HG03159 (cell line): ENCODE results near the gene DLGAP1.

Experiments used
- ATAC-seq: cut with Tn5 transposase; IDR thresholded peaks from one replicate; pipeline ENCODE4 v1.9.1; 2021; ENCODE audit warnings: mild to moderate bottlenecking, moderate library complexity; ENCODE audit not compliant: unreplicated experiment

The DLGAP1 gene

GRCh38 chr18:4196351-4196750 lies 258.8 kb downstream of the DLGAP1 start:
- ATAC-seq, result no peak

DNA sequence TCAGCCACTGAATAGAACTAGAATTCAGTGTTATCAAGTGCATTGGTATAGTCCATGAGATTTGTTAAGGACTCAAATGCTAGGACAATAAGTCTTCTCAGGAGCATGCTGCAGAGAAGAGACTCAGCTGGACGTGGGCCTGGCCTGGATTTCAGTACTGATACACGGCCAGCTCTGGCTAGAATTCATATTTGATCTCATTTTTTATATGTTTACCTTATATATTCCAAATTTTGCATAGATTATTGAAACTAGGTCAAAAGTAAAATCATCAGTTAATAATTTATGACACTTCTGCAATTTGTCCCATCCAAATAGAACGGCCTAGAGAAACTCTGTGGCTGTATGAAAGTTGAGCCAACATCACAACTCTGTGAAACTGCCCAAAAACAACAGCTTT lies 262.0 kb downstream of the DLGAP1 start:
- no peak for ATAC-seq

GRCh38 chr18:4181882-4182568 lies 273.1 kb downstream of the DLGAP1 start:
- no peak for ATAC-seq

GRCh38 chr18:4181086-4181485 lies 274.0 kb downstream of the DLGAP1 start:
- no peak for ATAC-seq

GRCh38 chr18:4172196-4173100 lies 282.7 kb downstream of the DLGAP1 start:
- no peak for ATAC-seq

DNA sequence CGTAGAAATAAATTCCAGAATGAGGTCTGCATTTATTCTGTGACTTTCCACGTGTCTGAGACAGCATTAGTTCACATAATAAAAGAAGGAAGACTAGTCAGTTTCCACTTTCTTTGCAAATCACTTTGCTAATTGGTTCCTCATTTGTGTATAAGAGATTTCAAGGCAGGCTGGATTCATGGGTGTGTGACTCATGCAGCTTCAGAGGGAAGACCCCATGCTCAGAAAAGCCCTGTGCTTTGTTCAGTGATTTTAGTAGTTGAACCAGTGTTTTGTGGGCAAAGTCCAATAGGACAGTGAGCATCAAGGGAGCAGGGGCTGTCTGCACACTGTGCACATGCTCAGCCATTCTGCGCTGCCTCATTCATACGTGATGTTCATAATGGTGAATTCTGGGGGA lies 297.8 kb downstream of the DLGAP1 start:
- no peak for ATAC-seq

GRCh38 chr18:4146797-4147196 lies 308.3 kb downstream of the DLGAP1 start:
- no peak for ATAC-seq

- ATAC-seq, result no peak
Observed at GRCh38 chr18:4144201-4144600, 310.9 kb downstream of the DLGAP1 start.

GRCh38 chr18:4143585-4143984 lies 311.5 kb downstream of the DLGAP1 start:
- ATAC-seq, result no peak

DNA sequence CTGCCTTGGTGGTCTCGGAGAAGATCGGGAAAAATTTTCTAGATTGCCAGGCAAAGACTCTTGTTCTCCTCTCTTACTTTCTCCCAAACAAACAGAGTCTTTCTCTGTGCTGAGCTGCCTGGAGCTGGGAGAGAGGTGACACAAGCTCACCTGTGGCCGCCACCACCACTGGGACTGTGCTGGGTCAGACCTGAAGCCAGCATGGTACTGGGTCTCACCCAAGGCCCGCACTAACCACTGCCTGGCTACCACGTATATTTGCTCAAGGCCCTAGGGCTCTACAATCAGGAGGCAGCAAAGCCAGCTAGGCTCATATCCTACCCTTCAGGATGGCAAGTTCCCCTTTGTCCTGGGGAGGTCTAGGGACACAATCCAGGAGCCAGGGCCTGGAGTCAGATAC lies 312.2 kb downstream of the DLGAP1 start:
- ATAC-seq, result no peak

DNA sequence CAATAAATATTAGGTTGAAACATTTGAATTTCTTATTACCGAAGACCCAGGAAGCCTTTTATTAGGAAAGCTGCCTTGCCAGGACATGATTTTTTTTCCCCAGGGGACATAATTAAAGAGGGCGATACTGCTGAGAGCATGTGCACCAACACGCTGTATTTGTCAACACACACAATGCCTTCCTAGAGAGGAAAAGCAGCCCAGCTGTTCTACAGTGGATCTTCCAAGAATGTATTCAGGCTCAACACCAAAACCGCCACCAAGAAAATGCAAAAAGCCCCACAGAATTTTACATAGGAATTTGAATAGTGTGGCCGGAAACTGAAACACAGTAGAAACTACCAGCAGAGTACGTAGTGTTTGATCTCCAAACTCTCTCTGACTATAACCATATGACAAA lies 320.4 kb downstream of the DLGAP1 start:
- ATAC-seq, result no peak

- no peak for ATAC-seq
Observed at GRCh38 chr18:4130734-4131719, 324.1 kb downstream of the DLGAP1 start.

DNA sequence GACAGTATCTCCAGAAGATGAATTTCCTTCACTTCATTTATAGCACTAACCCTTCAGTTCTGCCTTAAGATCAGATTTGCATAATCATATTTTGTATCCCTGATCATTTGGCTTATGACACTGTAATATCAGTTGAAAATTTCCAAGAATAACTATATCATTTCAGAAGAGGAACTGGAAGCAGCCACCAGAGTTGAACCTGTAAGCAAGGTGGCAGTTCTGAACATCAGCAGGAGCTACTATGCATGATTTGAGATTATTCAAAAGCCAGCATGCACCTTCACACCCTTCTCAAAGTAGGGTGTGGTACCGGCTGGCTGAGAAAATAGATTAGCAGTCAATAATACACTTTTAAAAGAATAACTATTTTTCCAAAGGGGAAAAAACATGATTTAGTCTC lies 328.2 kb downstream of the DLGAP1 start:
- ATAC-seq, result no peak

DNA sequence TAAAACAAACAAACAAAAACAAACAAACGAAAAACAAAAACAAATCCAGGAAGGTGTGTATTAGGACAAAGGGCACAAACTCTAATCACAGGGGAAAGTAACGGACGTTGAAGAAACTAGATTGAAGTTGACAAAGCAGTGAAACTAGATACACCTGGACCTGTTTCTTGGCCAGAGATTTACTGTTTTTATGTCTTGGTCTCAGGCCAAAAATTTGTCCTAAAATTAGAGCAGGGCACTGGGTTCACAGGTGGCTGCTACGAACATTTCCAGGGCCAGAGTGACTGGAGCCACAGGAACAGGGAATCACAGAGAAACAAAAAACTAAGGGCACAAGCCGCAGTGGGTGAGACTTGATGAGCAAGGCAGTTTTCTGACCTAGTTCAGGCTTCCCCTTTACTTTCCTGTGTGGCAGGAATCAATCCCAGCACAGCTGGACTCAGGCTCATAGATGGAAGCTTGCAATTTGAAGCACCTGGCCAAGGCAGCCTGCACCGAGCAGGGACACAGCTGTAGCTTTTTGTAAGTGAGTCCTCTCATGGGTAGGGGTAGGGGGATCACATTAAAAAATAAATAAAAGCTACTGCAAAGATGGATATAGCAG lies 329.4 kb downstream of the DLGAP1 start:
- no peak for ATAC-seq

- ATAC-seq, result no peak
Observed at GRCh38 chr18:4125224-4125623, 329.9 kb downstream of the DLGAP1 start.

DNA sequence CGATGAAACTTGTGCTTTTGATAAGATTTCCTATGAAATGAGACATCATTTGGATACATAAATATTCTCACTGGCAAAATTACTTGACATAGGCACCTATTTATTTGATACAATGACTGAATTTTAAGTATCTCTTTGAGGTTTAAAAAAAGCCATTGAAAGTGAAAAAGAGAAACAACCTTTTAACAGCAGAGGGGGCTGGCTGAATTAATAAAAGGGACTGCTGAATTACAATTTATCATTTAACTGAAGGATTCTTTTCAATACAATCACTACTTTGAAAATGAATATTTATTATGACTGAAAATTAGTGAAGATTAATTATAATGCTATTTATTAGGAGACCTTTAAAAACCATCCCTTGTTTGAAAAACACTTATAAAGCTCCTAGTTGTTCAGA lies 335.3 kb downstream of the DLGAP1 start:
- ATAC-seq, result no peak

GRCh38 chr18:4119127-4119648 lies 335.9 kb downstream of the DLGAP1 start:
- ATAC-seq, result no peak

- ATAC-seq, result no peak
Observed at GRCh38 chr18:4108016-4108415, 347.1 kb downstream of the DLGAP1 start.

DNA sequence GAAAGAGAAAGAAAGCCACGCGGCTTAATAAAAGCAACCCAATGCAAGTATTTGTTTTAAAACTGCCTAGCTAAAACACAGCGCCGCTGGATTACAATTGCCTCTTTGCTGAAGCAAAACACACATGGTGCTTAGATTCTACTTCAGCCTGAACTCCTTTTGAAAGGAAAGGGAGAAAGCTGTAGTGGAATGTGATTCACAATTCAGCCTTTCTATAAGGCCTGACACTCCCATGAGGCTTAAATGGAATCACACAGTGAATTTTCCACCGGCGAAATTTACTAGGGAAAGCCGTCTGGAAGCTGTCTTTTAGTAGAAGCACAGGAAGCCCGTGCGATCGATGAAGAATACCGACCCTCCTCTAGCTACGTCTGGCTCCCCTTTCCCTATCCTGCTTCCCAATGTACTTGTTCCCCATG lies 348.0 kb downstream of the DLGAP1 start:
- ATAC-seq, result no peak

GRCh38 chr18:4106407-4107033 lies 348.6 kb downstream of the DLGAP1 start:
- ATAC-seq, result peak; percentile 82
